GM19467 (cell line): Measurements from ENCODE around the gene TRAPPC3.

Source experiments
- ATAC-seq: cut with Tn5 transposase; IDR thresholded peaks from one replicate; pipeline ENCODE4 v1.9.1; 2021; ENCODE audit warnings: mild to moderate bottlenecking, moderate library complexity; ENCODE audit not compliant: unreplicated experiment

Gene TRAPPC3

GRCh38 chr1:36128126-36128904 is 21.0 kb downstream of the TRAPPC3 start:
- ATAC-seq = no peak

GRCh38 chr1:36126797-36127500 is 22.3 kb downstream of the TRAPPC3 start:
- no peak for ATAC-seq

GRCh38 chr1:36126005-36126716 is 23.1 kb downstream of the TRAPPC3 start:
- no peak for ATAC-seq

- no peak for ATAC-seq
These were observed 23.9 kb downstream of the TRAPPC3 start, which contains the start of gene COL8A2 for GRCh38 chr1:36125129-36125991. Gene COL8A2, minus strand, starts transcription at chr1:36125222. Its CDS starts 24,980 bp downstream, at chr1:36100242.

GRCh38 chr1:36124404-36125128 is 24.7 kb downstream of the TRAPPC3 start:
- no peak for ATAC-seq

GRCh38 chr1:36123356-36123755 is 25.9 kb downstream of the TRAPPC3 start:
- ATAC-seq = no peak

- ATAC-seq = no peak
These were observed 26.9 kb downstream of the TRAPPC3 start for GRCh38 chr1:36122062-36123030.

GRCh38 chr1:36119456-36119855 is 29.8 kb downstream of the TRAPPC3 start:
- ATAC-seq = no peak

GRCh38 chr1:36118447-36119204 is 30.7 kb downstream of the TRAPPC3 start:
- no peak for ATAC-seq

GRCh38 chr1:36116901-36117300 is 32.4 kb downstream of the TRAPPC3 start:
- no peak for ATAC-seq

GRCh38 chr1:36115931-36116330 is 33.4 kb downstream of the TRAPPC3 start:
- ATAC-seq = no peak

GRCh38 chr1:36115200-36115669 is 34.1 kb downstream of the TRAPPC3 start:
- ATAC-seq = no peak

GRCh38 chr1:36114371-36114770 is 34.9 kb downstream of the TRAPPC3 start:
- ATAC-seq = no peak

GRCh38 chr1:36112823-36113222 is 36.5 kb downstream of the TRAPPC3 start:
- no peak for ATAC-seq

GRCh38 chr1:36111151-36111550 is 38.1 kb downstream of the TRAPPC3 start:
- ATAC-seq = no peak

GRCh38 chr1:36109041-36109679 is 40.1 kb downstream of the TRAPPC3 start:
- no peak for ATAC-seq

GRCh38 chr1:36108314-36108713 is 41.0 kb downstream of the TRAPPC3 start:
- no peak for ATAC-seq
